Stimulated activated CD4-positive, alpha-beta T cell treated with anti-CD3 and anti-CD28 coated beads, TNF-alpha, amount 100 ng/mL, for 4 hours (primary cell): ENCODE measurements around the gene KCTD8.
"Not testable (repeated sequence)": the region's sequence is repeated elsewhere in the genome, so short reads cannot be mapped to it uniquely, and the experiment has no call there.

Experiments
- DNase-seq, 3 experiments: peaks; one replicate each; pipeline ENCODE4 v3.0.0-alpha.2; 2020; ENCODE audit warnings: low read depth in 3 of 3

Gene KCTD8

DNA sequence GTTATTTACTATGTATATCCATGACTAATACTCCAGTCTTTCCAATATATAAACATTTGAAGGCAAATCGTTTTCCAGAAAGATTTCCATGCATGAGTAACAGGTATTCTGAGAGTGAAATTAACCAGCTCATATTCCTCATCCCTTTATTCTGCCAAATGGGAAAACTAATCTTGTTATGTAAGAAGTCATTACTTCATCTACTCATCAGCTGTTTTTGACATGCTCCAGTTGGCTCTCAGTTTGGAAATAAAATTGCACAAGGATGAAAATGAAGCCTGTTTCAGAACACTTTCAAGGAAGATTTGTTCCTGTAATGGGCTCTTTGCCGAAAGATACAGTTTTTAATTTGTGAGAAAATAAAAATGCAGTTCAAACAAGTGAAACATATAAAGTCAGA lies 121.9 kb downstream of the KCTD8 start:
- no peak for DNase-seq

DNA sequence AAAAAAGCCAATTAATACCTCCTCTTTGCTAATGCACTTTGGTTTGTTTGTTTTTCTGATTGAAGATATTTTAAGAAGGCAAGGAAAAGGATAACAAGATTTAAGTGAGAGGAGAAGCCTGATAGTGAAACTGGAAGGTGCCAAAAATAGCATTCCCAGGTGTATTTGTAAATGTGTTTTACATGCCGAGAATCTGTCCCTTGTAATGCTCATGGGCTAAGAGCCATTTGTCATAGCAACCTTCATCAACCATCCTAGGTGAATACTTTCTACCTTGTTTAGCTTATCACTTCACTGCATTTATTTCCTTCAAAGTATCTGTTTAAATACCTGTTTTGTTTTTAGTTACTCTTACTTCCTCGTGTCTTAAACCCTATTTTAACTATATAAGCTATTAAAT lies 127.8 kb downstream of the KCTD8 start:
- DNase-seq, result no peak

DNA sequence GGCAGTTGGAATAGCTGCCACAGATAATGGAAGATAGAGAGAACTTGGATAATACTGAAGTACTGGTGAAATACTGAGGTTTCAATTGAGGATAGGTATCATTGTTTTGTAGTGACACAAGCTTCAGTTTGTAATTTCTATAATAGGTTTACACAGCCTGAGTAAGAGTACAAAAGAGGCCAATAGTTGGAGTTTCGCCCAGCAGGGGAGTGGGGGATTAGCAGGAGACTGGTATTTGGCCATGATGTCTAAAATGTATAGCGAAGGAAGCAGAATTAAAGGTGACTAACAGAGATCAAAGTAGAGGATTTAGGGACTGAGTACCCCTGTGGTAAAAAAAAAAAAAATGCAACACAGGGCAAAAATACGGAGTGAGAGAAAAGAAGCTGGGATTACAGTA lies 129.5 kb downstream of the KCTD8 start:
- DNase-seq, result no peak

DNA sequence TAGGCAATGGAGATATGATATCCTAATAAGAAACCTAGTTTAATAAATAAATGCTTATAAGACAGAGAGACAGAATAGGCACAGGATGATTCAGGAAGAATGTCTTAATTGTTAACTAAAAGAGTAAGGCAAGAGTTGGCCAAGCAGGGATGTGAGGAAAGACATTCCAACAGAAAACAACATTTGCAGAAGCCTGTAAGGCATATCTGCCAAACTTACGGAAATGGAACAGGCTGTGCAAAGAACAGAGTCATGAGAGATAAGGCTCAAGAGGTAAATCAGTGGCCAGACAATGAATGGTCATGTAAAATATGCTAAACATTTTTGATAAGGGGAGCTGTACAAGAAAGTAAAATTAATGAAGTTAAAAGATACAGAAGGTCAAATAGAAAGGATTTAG lies 134.9 kb downstream of the KCTD8 start:
- DNase-seq, result no peak

DNA sequence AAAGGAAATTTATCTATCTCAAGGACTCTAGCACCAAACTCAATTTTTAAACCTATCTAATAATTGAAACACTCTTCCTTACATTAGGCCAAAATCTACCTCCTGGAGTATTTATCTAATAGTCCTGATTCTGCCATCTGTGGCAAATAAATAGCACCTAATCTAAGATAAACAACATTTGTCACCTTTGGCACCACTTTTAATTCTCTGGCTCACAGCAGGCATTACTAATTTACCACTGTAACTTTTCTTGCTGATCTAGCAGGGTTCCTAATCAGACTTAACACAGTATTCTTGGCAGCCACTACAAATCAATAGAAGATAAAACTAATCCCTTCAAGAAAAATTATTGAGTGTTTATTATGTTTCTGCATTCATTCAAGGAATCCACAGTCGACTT lies 161.1 kb downstream of the KCTD8 start:
- no peak for DNase-seq

DNA sequence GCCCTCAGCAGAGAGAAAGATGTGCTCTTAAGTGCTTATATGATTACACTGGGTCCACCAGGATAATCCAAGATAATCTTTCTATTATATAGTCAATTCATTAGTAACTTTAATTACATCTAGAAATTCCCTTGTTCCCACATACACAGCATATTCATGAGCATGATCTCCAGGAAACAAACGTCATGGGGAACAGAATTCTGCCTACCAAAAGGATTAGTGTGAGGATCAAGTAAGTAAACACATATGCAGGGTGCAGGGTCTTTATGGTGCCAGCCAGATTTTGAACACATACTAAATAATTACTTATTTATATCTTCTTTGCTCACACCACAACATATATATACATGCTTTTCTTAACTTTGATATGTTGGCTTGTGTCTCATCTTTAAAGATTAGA lies 169.1 kb downstream of the KCTD8 start:
- no peak for DNase-seq

DNA sequence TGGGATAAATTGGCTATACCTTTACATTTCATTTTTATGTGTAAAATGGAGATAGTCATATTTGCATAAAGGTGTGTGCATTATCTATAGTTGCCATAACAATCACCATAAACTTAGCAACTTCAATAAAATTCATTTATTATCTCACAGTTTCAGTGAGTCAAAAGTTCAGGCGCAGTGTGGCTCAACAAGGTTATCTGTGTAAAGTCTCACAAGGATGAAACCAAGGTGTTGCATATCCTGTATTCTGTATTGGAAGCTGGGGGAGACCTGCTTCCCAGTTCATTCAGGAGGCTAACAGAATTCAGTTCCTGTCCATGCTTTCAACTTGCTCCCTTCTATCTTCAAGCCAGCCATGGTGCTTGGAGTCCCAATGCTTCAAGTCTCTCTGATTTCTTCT lies 169.5 kb downstream of the KCTD8 start:
- no peak for DNase-seq

DNA sequence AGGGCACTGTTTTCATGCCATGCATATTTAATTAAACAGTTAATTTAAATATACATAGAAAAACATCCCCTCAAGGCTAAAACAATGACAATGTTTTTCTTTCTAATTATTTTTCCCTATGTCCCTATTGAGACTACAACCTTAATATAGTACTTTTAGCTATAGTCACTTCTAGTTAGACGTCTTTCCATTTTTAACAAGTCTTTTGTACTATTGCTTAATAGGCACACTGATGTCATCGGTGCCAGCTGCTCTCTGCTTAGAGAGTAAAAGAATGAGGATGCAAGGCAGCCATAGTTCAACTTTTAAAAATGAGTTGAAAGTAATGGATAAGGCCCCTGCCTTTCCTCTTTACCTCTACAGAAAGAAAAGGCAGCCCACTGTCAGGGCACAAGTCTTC lies 191.1 kb downstream of the KCTD8 start:
- no peak for DNase-seq

DNA sequence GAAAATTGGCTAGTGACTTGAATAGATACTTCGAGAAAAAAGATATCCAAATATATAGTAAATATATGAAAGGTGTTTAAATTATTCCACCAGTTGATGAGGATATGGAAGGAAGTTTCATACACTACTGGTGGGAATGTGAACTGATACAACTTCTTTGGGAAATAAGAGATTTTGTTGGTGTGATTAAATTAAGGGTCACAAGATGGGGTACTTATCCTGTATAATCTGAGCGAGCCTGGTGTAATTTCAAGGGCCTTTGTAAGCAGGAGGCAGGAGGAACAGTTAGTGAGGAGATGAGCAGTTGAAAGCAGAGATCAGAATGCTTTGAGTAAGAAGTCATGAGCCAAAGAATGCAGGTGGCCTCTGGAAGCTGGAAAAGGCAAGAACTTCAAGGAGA lies 192.2 kb downstream of the KCTD8 start:
- DNase-seq, result no peak

DNA sequence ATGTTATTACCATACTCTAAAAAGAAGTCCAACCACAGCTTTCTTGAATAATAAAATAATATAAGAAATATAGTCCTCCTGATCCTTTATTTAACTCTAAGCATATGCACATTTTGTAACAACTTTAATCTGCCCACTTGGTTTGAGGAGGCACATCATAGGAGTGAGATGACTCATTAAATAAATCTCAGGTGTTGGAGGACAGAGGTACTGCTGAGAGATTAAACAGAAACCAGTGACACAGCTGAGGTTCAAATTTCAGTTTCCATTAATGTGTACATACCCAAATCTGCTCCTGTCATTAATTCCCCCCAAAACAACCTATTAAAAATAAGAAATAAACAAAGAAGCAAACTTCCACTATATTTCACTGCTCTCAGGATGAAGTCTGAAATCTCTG lies 211.0 kb downstream of the KCTD8 start:
- DNase-seq, result no peak

DNA sequence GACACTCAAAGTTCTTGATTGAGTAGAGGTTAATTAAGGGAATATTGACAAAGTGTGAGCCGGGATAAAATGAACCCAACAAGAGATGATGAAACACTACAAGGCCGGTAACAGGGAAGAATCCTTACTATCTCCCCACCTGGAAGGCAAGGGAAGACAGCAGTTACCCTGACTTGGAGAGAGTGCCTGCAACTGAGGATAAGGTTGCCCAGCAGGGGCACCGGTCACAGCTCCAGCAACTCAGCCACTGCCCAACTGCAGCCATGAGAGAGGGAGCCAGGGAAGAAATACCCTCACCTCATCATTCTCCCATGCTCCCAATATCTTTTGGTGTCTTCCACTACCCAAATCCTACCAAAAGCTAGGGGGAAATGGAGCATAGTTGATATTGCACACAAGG lies 212.7 kb downstream of the KCTD8 start:
- DNase-seq, result no peak

DNA sequence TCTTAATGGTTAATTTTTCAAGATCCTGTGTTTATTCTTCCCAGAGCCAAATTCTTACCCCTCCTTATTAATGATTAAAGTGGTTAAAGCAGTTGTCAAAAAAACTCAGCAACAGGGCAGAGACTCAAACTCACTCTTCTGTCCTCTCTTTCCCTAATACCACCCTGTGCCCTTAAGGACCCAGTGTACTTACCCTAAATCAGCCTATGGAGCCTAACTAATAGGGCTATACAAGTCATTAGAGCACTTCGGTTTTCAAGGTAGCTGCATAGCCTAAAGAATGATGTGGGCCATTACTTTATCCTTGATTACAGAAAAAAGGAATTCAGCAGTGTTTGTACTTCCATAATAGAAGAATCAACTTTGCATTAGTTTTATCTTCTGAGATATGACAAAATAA lies 216.3 kb downstream of the KCTD8 start:
- DNase-seq, result no peak

DNA sequence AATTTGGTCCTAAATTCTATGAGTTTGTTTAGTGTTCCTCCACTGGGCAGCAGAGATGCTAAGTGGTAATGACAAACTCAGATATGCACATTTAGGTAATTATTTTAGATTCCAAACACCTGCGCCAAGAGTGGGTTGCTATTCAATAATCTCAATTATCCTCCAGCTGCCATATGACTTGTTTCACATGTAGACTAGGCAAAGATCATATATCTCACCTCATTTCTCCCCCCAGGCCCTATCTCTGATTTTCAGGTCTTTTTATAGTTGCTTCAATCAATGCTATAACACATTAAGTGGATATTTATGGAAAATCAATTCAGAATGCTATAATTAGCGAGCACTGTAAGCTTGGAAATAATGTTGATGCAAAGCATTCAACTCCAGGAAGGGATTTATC lies 217.6 kb downstream of the KCTD8 start:
- no peak for DNase-seq

DNA sequence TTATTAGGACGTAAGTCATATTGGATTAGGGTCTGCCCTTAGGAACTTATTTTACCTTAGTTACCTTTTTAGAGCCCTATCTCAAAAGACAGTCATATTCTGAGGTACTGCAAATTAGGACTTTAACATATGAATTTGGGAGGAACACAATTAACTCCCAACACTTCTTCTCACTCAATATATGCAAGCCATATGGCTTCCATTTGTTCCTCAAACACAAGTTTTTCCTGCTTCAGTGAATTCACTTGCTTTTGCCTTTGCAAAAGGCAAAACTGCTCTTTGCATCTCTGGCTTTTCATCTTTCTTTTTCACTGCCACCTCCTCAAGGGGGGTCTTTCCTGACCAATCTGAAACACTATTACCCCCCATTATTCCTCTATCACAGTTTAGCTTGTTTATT lies 220.3 kb downstream of the KCTD8 start:
- no peak for DNase-seq

DNA sequence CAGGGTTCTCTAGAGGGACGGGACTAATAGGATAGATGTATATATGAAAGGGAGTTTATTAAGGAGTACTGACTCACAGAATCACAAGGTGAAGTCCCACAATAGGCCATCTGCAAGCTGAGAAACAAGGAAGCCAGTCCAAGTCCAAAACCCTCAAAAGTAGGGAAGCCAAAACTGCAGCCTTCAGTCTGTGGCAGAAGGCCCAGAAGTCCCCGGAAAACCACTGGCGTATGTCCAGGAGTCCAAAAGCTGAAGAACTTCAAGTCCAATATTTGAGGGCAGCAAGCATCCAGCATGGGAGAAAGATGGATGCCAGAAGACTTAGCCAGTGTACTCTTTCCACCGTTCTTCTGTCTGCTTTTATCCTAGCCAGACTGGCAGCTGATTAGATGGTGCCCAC lies 227.2 kb downstream of the KCTD8 start:
- DNase-seq, result no peak

DNA sequence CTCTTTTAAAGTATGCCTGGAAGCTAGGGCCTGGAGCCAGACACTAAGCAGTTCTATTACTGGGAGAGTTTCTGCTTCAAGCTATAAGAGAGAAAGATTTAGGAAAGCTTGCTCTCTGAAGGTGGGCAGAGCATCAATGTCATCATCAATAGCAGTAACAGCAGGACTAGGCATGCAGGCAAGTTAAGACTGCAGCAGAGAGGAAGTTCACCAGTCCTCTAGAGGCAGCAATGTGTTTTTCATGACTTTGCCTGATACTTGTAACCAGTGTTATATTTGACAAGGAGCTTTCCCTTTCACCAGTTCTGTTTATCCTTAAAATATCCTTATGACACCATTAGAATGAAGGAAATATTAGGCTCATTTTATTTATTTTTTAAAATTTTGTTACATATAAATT lies 237.9 kb downstream of the KCTD8 start:
- DNase-seq, result no peak

DNA sequence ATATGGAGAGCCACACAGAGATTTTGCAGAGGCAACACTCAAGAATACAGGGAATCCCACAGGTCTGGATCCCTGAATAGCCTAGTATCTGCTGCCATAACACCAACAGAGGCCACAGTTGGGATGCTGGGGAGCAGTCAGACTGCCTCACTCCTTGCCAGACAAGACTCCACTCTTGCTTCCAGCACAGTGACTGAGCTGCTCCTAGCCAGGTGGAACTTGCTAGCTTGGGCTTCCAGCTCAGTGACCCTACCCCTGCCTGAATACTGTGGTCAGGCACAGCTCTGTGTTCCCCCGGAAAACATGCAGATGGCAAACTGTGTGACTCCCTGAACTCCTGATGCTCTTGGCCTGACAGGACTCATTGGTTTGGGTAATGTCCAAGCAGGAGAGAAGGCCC lies 251.8 kb downstream of the KCTD8 start:
- no peak for DNase-seq

DNA sequence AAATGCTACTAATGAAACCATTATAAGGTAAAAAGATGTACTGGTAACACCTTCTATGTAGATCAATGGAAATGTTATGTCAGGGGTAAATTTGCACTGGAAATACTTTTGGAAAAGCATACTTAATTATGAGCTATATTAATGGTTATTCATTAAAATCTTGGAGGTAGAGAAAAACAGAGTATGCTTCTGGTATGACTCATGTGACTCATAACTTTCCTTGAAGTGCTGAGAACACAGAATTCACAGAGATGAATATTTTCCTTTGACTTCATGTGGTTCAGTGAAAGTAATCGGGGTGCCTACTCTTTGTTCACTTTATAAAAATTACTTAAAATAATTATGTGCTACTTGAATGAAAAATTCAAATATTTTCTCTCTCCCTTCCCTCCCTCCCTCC lies 254.2 kb downstream of the KCTD8 start:
- no peak for DNase-seq

DNA sequence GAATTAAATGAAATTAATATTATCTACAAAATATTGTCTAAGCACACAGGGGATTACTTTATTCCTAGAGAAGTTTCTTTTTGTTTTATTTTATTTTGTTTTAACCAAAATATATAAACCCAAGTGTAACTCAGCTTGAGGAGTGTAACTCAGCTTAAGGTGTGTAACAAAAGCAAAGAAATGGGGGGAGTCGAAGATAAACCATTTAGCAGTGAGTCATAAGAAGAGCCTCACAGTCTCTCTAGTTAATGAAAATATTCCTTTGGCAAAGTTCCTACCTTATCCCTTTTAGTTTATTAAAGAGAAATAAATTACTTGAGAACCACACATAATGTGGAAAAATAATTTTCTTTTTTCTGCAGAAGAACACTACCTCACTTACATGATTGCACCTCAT lies 261.8 kb downstream of the KCTD8 start:
- DNase-seq, result no peak

DNA sequence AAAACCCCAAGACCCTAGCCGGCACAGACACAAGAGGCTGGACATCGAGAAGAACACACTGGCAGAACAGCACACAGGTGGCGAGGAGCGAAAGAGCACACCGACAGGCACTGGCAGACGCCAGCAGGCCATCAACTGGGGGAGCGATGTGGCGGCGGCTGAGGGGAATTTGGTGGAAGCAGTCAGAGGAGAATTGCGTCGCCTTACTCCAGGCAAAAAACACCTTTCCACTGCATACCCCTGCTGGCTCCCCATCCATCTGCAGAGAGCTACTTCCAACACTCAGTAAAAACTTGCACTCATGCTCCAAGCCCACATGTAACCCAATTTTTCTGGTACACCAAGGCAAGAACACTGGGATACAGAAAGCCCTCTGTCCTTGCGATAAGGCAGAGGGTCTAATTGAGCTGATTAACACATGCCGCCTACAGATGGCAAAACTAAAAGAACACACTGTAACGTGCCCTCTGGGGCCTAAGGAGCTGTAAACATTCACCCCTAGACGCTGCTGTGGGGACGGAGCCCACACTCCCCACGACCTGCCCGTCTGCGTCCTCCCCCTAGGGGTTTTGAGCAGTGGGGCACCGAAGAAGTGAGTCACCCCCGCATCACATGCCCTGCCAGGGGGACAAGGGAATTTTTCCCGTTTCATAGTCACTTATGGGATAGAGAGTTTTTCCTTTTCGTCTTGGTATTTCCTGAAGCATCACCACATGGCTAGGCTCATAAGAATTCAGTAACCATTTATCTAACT lies 262.3 kb downstream of the KCTD8 start:
- no peak for DNase-seq

DNA sequence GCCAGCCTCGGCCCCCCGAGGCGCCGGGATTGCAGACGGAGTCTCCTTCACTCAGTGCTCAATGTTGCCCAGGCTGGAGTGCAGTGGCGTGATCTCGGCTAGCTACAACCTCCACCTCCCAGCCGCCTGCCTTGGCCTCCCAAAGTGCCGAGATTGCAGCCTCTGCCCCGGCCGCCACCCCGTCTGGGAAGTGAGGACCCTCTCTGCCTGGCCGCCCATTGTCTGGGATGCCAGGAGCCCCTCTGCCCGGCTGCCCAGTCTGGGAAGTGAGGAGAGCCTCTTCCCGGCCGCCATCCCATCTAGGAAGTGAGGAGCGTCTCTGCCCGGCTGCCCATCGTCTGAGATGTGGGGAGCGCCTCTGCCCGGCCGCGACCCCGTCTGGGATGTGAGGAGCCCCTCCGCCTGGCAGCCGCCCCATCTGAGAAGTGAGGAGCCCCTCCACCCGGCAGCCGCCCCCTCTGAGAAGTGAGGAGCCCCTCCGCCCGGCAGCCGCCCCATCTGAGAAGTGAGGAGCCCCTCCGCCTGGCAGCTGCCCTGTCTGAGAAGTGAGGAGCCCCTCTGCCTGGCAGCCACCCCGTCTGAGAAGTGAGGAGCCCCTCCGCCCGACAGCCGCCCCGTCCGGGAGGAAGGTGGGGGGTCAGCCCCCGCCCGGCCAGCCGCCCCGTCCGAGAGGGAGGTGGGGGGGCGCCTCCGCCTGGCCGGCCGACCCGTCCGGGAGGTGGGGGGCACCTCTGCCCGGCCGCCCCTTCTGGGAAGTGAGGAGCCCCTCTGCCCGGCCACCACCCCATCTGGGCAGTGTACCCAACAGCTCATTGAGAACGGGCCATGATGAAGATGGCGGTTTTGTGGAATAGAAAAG lies 266.9 kb downstream of the KCTD8 start:
- DNase-seq, result not testable (repeated sequence)

DNA sequence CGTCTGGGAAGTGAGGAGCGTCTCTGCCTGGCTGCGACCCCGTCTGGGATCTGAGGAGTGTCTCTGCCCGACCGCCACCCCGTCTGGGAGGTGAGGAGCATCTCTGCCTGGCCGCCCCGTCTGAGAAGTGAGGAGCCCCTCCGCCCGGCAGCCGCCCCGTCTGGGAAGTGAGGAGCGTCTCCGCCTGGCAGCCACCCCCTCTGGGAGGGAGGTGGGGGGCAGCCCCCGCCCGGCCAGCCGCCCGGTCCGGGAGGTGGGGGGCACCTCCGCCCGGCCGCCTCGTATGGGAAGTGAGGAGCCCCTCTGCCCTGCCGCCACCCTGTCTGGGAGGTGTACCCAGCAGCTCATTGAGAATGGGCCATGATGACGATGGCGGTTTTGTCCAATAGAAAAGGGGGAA lies 280.8 kb downstream of the KCTD8 start:
- not testable (repeated sequence) for DNase-seq

DNA sequence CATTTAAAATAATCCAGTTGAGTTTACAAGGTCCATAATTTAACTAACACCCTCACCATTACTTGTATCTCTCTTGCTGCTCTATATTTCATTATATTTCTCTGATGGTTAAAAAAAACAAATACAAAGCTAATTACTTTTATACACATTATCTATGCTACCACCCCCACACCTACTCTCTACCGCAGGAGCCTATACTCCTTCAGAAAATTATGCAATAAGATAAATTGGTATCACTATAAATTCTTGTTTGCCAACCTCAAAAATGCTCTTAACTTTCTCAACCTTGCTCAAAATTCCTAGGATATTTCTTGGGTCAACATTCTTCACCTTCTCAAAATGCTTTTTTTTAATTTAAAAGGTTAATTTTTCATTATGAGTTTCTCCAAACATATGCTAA lies 282.7 kb downstream of the KCTD8 start:
- no peak for DNase-seq
